Endothelial cell of umbilical vein (primary cell): ENCODE data around the gene AFG1L.

ENCODE experiments used
- EZH2 ChIP-seq: IDR thresholded peaks from 2 replicates; pipeline ENCODE4 v1.6.1; 2012; ENCODE audit warnings: borderline replicate concordance, low read depth, mild to moderate bottlenecking, moderate library complexity, low read length, inconsistent platforms; ENCODE audit not compliant: severe bottlenecking
- FOS ChIP-seq: IDR thresholded peaks from 2 replicates; pipeline ENCODE4 v1.6.1; 2011; ENCODE audit warnings: mild to moderate bottlenecking, low read length, moderate library complexity, borderline replicate concordance; ENCODE audit not compliant: insufficient read depth
- GATA2 ChIP-seq: IDR thresholded peaks from 2 replicates; pipeline ENCODE4 v1.7.0; 2011; ENCODE audit warnings: low read depth, mild to moderate bottlenecking, moderate library complexity, mixed read lengths, low read length; ENCODE audit not compliant: insufficient read length, insufficient read depth
- JUN ChIP-seq: IDR thresholded peaks from 2 replicates; pipeline ENCODE4 v1.6.1; 2011; ENCODE audit warnings: borderline replicate concordance, low read depth; ENCODE audit not compliant: insufficient read length, insufficient read depth
- MAX ChIP-seq: IDR thresholded peaks from 2 replicates; pipeline ENCODE4 v1.6.1; 2011; ENCODE audit not compliant: insufficient read depth, insufficient read length
- POLR2A ChIP-seq: IDR thresholded peaks from 2 replicates; pipeline ENCODE4 v1.6.1; 2012; ENCODE audit warnings: low read depth, mild to moderate bottlenecking, control low read depth, low read length
- POLR2AphosphoS5 ChIP-seq: IDR thresholded peaks from 2 replicates; pipeline ENCODE4 v1.6.1; 2012; ENCODE audit warnings: low read depth, mild to moderate bottlenecking, control low read depth, low read length, moderate library complexity; ENCODE audit not compliant: insufficient read depth
- TF ChIP-seq, protein P1 (sequence below), 2 donors: IDR thresholded peaks; 1 replicate in 1 of 2; 2 replicates in 1 of 2; pipeline ENCODE4 v1.5.1; 2011; ENCODE audit warnings: low read length in 2 of 2, mild to moderate bottlenecking in 2 of 2, moderate library complexity in 2 of 2, control low read depth in 1 of 2, inconsistent platforms in 1 of 2, low read depth in 1 of 2; ENCODE audit not compliant: insufficient read depth in 1 of 2; ENCODE audit errors: extremely low read depth in 1 of 2

DNA sequence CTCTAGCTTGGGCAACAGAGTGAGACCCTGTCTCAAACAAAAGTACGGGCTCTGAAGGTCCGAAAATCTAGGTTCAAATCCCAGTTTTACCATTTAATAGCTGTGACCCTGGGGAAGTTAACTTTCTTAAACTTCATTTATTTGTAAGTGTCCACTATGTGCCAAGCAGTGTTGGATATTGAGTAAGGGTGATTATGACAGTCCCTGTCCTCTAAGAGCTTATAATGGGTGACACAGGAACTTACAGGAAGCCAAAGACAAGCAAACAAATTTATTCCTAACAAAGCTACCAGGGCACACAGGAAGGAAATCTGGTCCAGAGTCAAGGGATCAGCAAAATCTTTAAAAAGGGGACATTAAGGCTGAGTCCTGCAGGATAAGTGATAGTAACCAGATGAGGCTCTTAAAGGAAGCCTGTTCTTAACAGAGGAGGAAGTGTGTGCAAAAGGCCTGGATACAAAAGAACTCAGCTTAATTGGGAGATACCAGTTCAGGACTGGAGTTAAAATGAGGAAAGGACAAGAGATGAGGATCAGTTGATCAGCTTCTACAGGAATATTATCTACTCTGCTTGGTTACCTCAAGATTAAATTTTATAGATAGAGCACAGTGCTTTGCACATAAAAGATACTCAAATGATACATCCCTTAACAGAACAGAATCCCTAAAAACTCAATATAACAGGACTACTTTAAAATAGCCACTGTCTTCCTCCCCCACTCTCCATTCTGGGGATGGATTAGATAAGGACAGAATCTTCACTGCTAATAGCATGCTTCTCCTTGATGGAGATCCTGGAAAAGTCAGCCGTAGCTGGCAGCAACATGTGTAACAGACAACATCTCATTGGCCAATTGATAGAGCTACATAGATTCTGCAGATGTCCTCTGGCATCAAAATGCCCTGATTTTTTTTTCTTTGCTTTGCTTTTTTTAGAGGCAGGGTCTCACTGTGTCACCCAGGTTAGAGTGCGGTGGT lies 40.1 kb upstream of the AFG1L start:
- TF ChIP-seq, protein P1, sequence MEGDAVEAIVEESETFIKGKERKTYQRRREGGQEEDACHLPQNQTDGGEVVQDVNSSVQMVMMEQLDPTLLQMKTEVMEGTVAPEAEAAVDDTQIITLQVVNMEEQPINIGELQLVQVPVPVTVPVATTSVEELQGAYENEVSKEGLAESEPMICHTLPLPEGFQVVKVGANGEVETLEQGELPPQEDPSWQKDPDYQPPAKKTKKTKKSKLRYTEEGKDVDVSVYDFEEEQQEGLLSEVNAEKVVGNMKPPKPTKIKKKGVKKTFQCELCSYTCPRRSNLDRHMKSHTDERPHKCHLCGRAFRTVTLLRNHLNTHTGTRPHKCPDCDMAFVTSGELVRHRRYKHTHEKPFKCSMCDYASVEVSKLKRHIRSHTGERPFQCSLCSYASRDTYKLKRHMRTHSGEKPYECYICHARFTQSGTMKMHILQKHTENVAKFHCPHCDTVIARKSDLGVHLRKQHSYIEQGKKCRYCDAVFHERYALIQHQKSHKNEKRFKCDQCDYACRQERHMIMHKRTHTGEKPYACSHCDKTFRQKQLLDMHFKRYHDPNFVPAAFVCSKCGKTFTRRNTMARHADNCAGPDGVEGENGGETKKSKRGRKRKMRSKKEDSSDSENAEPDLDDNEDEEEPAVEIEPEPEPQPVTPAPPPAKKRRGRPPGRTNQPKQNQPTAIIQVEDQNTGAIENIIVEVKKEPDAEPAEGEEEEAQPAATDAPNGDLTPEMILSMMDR (IDR thresholded peaks at IDR 0.05; ENCODE audit: extremely low read depth in 1 of 2, insufficient read depth in 1 of 2, low read depth in 1 of 2, low read length in 2 of 2): no peak
- TF ChIP-seq POLR2A (no peak), JUN (no peak), EZH2 (no peak), MAX (no peak), POLR2AphosphoS5 (no peak), GATA2 (no peak), FOS (no peak)
